ENCODE measurements around the gene GIPC3.
"Not testable (repeated sequence)": the region's sequence is repeated elsewhere in the genome, so short reads cannot be mapped to it uniquely, and the experiment has no call there.

GIPC3 gene

GRCh38 chr19:3618811-3619630 is 33.7 kb downstream of the GIPC3 start:
- DNase-seq (ENCODE audit: low read depth) = no peak

GRCh38 chr19:3619631-3620012 is 34.3 kb downstream of the GIPC3 start:
- DNase-seq (ENCODE audit: low read depth) = no peak

- no peak for DNase-seq (ENCODE audit: low read depth)
These were observed 35.0 kb downstream of the GIPC3 start for GRCh38 chr19:3620145-3620816.

GRCh38 chr19:3620817-3621547 is 35.7 kb downstream of the GIPC3 start:
- DNase-seq (ENCODE audit: low read depth) = no peak

- no peak for DNase-seq (ENCODE audit: low read depth)
These were observed 36.4 kb downstream of the GIPC3 start for GRCh38 chr19:3621689-3622088.

GRCh38 chr19:3622224-3622623 is 36.9 kb downstream of the GIPC3 start:
- no peak for DNase-seq (ENCODE audit: low read depth)

- DNase-seq (ENCODE audit: low read depth) = no peak
These were observed 38.4 kb downstream of the GIPC3 start for GRCh38 chr19:3623716-3624115.

GRCh38 chr19:3625996-3626472 is 40.8 kb downstream of the GIPC3 start:
- DNase-seq (ENCODE audit: low read depth) = no peak

GRCh38 chr19:3626473-3627350 is 41.4 kb downstream of the GIPC3 start, which contains the start of gene CACTIN:
TSS of gene CACTIN (minus strand) at chr19:3626790. CDS start at chr19:3626762, 28 bp downstream.
- peak; percentile 98 for DNase-seq (ENCODE audit: low read depth)

- DNase-seq (ENCODE audit: low read depth) = no peak
These were observed 42.1 kb downstream of the GIPC3 start for GRCh38 chr19:3627351-3627723.

- not testable (repeated sequence) for DNase-seq (ENCODE audit: low read depth)
These were observed 43.5 kb downstream of the GIPC3 start for GRCh38 chr19:3628766-3629165.

GRCh38 chr19:3631053-3631861 is 46.0 kb downstream of the GIPC3 start:
- DNase-seq (ENCODE audit: low read depth) = no peak

GRCh38 chr19:3632098-3632497 is 46.8 kb downstream of the GIPC3 start:
- DNase-seq (ENCODE audit: low read depth) = no peak

- no peak for DNase-seq (ENCODE audit: low read depth)
These were observed 47.7 kb downstream of the GIPC3 start for GRCh38 chr19:3632739-3633558.

GRCh38 chr19:3633559-3633988 is 48.3 kb downstream of the GIPC3 start:
- no peak for DNase-seq (ENCODE audit: low read depth)

GRCh38 chr19:3634496-3635045 is 49.3 kb downstream of the GIPC3 start:
- no peak for DNase-seq (ENCODE audit: low read depth)

GRCh38 chr19:3636506-3636905 is 51.2 kb downstream of the GIPC3 start:
- no peak for DNase-seq (ENCODE audit: low read depth)

GRCh38 chr19:3636962-3637361 is 51.7 kb downstream of the GIPC3 start:
- no peak for DNase-seq (ENCODE audit: low read depth)

GRCh38 chr19:3637621-3638020 is 52.3 kb downstream of the GIPC3 start:
- DNase-seq (ENCODE audit: low read depth) = no peak
